Measurements from ENCODE around the gene GAL3ST1.
A peak's percentile ranks its signal among the peaks of the same experiment; 100 is the strongest.
"Not testable (repeated sequence)": the region's sequence is repeated elsewhere in the genome, so short reads cannot be mapped to it uniquely, and the experiment has no call there.

The GAL3ST1 gene

GRCh38 chr22:30574095-30574981 is at the start of gene GAL3ST1:
TSS of gene GAL3ST1 (minus strand) at chr22:30574665. CDS start at chr22:30557392, 17,273 bp downstream.
- Mint-ChIP-seq H3K4me3 (peak within 1 kb of the TSS; percentile 79), H3K27ac (no peak within 1 kb of the TSS), H3K27me3 (ENCODE audit: low read depth, poor library complexity) (peaks cover 28% of the 10 kb centered on the region), H3K36me3 (ENCODE audit: low read depth) (peaks cover 14% of the 10 kb centered on the region), H3K4me1 (peaks cover 14% of the 10 kb centered on the region), H3K9me3 (no peaks in the 10 kb centered on the region)
- TF ChIP-seq CTCF (IDR thresholded peaks at IDR 0.05) = no peak
- DNase-seq = peak; percentile 66

- not testable (repeated sequence) for H3K9me3 Mint-ChIP-seq; H3K27ac Mint-ChIP-seq; H3K4me1 Mint-ChIP-seq; H3K27me3 Mint-ChIP-seq (ENCODE audit: low read depth, poor library complexity); H3K36me3 Mint-ChIP-seq (ENCODE audit: low read depth); H3K4me3 Mint-ChIP-seq; DNase-seq
Measured at GRCh38 chr22:30619909-30620308, 45.4 kb upstream of the GAL3ST1 start.

GRCh38 chr22:30617819-30618218 is 43.4 kb upstream of the GAL3ST1 start:
- DNase-seq = no peak
- H3K4me1 Mint-ChIP-seq = no peaks in the 10 kb centered on the region
- TF ChIP-seq CTCF (IDR thresholded peaks at IDR 0.05) = no peak
- no peak overlapping the region for H3K4me3 Mint-ChIP-seq
- no peaks in the 10 kb centered on the region for H3K27me3 Mint-ChIP-seq (ENCODE audit: low read depth, poor library complexity)
- H3K9me3 Mint-ChIP-seq = no peaks in the 10 kb centered on the region
- H3K36me3 Mint-ChIP-seq (ENCODE audit: low read depth) = peaks cover 16% of the 10 kb centered on the region
- H3K27ac Mint-ChIP-seq = no peak overlapping the region

GRCh38 chr22:30615543-30615954 is 41.1 kb upstream of the GAL3ST1 start:
- Mint-ChIP-seq H3K27me3 (ENCODE audit: low read depth, poor library complexity) (no peaks in the 10 kb centered on the region), H3K4me1 (peaks cover under 1% of the 10 kb centered on the region), H3K4me3 (no peak overlapping the region), H3K27ac (no peak overlapping the region), H3K36me3 (ENCODE audit: low read depth) (peaks cover 23% of the 10 kb centered on the region), H3K9me3 (no peaks in the 10 kb centered on the region)
- DNase-seq = no peak
- no peak for TF ChIP-seq CTCF (IDR thresholded peaks at IDR 0.05)

GRCh38 chr22:30614879-30615278 is 40.4 kb upstream of the GAL3ST1 start:
- Mint-ChIP-seq H3K4me3 (no peak overlapping the region), H3K36me3 (ENCODE audit: low read depth) (peaks cover 23% of the 10 kb centered on the region), H3K27me3 (ENCODE audit: low read depth, poor library complexity) (no peaks in the 10 kb centered on the region), H3K27ac (peak overlapping the region; percentile 74), H3K4me1 (peaks cover 7% of the 10 kb centered on the region), H3K9me3 (no peaks in the 10 kb centered on the region)
- no peak for TF ChIP-seq CTCF (IDR thresholded peaks at IDR 0.05)
- DNase-seq = no peak

GRCh38 chr22:30614268-30614667 is 39.8 kb upstream of the GAL3ST1 start:
- no peak overlapping the region for H3K27ac Mint-ChIP-seq
- H3K36me3 Mint-ChIP-seq (ENCODE audit: low read depth) = peaks cover 20% of the 10 kb centered on the region
- no peak for DNase-seq
- H3K4me1 Mint-ChIP-seq = peaks cover 13% of the 10 kb centered on the region
- no peaks in the 10 kb centered on the region for H3K9me3 Mint-ChIP-seq
- no peaks in the 10 kb centered on the region for H3K27me3 Mint-ChIP-seq (ENCODE audit: low read depth, poor library complexity)
- H3K4me3 Mint-ChIP-seq = no peak overlapping the region
- no peak for TF ChIP-seq CTCF (IDR thresholded peaks at IDR 0.05)
